GM18867 (cell line): ENCODE data around the gene FSTL5.

Experiments
- ATAC-seq: cut with Tn5 transposase; IDR thresholded peaks from one replicate; pipeline ENCODE4 v1.9.1; 2021; ENCODE audit warnings: mild to moderate bottlenecking, moderate library complexity; ENCODE audit not compliant: unreplicated experiment

FSTL5 gene

GRCh38 chr4:161466316-161466715, 697.5 kb downstream of the FSTL5 start:
- ATAC-seq, result no peak

- no peak for ATAC-seq
Observed at GRCh38 chr4:161463436-161463835, 700.4 kb downstream of the FSTL5 start.

DNA sequence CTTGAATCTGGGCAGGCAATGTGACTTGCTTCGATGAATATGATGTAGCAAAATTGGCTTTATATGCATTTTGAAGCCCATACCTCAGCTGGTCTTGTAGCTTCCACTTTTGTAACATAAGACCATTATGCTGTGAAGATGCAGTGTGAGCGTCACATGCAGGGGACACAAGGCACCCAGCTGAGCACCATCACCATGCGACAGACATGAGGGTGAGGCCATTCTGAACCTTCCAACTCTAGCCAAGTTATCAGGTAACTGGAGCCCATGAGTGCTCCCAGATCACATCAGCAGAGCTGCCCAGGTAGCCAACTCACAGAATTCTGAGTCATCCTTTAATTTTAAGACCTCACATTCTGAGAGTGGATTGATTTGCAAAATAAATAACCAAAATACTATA, 705.9 kb downstream of the FSTL5 start:
- ATAC-seq, result no peak

- ATAC-seq, result no peak
Observed at GRCh38 chr4:161457311-161457710, 706.5 kb downstream of the FSTL5 start.

DNA sequence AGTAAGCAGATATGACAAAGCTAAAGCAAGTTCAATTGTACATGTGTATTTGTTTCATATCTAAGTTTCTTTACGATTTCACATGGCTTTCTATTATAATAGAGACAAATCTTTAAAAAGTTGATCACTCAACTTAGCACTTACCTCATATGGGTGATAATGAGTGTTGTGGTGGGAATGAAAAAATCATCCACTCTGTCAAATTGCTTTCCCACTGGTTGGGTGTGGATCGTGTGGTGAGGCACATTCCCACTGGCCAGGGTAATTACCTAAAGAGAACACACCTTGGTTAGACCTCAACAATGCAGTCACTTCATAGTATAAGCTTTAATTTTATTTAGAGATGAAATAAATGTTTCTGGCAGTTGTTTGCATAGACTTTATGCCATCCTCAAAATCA, 708.9 kb downstream of the FSTL5 start:
- ATAC-seq, result no peak

- no peak for ATAC-seq
Observed at GRCh38 chr4:161448550-161449180, 715.1 kb downstream of the FSTL5 start.

GRCh38 chr4:161444626-161445025, 719.2 kb downstream of the FSTL5 start:
- ATAC-seq, result no peak

- no peak for ATAC-seq
Observed at GRCh38 chr4:161442921-161443320, 720.9 kb downstream of the FSTL5 start.

GRCh38 chr4:161438096-161438495, 725.7 kb downstream of the FSTL5 start:
- no peak for ATAC-seq

DNA sequence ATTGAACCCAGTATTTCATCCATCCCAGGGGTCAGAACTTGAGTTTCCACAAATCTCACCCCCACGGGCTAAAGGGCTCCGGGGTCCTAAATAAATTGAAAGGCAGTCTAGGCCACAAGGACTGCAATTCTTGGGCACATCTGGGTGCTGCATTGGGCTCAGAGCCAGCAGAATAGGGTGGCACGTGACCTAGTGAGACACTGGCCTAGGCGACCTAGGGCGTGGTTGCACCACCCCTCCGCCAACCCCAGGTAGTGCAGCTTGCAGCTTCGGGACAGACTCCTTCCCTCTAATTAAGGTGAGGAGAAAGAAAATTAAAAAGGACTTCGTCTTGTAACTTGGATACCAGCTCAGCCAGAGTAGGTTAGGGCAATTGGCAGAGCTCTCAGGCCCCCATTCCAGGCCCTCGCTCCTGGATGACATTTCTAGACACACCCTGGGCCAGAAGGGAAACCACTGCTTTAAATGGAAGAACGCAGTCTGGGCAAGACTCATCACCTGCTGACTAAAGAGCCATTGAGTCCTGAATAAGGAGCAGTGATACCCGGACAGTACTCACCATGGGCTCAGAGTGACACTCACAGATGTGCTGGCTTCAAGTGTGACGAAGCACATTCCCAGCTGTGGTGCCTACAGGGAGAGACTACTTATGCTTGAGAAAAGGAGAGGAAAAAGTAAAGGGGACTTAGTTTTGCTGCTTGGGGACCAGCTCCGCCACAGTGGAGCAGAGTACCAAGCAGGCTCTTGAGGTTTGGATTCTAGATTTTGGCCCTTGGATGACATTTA, 735.4 kb downstream of the FSTL5 start:
- ATAC-seq, result no peak

DNA sequence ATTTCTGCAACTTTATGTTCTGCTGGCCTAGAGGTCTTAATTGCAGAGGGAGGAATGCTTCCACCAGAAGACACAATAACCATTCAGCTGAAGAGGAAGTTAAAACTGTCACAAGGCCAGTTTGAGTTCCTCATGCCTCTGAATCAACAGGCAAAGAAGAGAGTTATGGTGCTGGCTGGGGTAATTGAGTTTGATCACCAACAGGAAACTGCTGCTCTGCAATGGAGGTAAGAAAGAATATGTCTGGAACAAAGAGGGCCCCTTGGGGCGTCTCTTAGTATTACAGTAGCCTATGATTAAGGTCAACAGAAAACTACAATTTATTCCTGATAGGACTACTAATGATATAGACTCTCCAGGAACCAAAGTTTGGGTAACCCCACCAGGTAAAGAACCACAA, 744.0 kb downstream of the FSTL5 start:
- ATAC-seq, result peak; percentile 95

DNA sequence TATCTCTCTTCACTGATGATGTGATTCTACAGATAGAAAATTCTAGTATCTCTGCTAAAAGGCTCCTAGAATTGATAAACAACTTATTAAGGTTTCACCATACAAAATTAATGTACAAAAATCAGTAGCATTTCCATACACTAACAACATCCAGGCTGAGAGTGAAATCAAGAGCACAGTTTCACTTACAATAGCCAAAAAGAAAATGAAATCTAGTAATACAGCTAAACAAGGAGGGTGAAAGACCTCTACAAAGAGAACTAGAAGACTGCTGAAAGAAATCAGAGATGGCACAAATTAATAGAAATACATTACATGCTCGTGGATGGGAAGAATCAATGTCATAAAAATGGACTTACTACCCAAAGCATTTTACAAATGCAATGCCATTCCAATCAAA, 751.9 kb downstream of the FSTL5 start:
- peak; percentile 81 for ATAC-seq

- ATAC-seq, result no peak
Observed at GRCh38 chr4:161404346-161405110, 759.3 kb downstream of the FSTL5 start.

GRCh38 chr4:161403781-161404180, 760.0 kb downstream of the FSTL5 start:
- ATAC-seq, result no peak

GRCh38 chr4:161393602-161394001, 770.2 kb downstream of the FSTL5 start:
- no peak for ATAC-seq

GRCh38 chr4:161382655-161383054, 781.1 kb downstream of the FSTL5 start:
- ATAC-seq, result peak; percentile 51

DNA sequence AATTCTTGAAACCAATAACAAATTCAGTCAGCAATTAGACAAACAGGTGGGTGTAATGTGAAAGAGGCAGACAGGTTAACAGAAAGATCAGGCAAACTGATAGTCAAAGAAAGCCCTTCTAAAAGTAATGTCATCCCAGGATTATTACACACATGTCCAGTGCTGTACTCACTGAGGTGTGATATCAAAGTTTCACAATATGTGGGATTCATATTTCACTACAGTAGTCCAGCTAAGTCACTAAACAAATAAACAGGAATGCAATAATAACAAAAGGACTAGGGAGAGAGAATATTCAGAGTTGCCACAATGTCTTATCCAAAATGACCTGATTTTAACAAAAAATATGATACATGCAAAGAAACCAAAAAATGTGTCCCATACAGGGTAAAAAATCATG, 787.5 kb downstream of the FSTL5 start:
- ATAC-seq, result no peak

- ATAC-seq, result no peak
Observed at GRCh38 chr4:161364681-161365080, 799.1 kb downstream of the FSTL5 start.

DNA sequence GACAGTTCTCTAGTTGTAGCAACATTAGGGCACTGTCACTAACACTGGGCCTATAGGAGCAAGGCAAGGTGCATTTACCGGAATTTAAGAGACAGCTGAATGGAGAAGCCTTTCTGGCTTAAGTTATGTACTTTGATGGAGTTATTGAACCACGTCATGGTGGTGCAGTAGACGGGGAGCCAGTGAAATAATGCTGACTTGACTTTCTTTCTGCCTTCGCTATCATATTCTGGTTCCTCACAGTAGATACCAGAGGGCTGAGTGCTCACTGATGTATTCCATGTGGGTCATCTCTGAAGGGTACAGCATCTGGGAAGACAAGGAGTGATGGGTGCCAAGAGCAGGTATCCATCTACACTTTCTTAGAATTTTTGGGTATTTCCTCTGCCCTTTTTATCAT, 802.8 kb downstream of the FSTL5 start:
- ATAC-seq, result no peak

DNA sequence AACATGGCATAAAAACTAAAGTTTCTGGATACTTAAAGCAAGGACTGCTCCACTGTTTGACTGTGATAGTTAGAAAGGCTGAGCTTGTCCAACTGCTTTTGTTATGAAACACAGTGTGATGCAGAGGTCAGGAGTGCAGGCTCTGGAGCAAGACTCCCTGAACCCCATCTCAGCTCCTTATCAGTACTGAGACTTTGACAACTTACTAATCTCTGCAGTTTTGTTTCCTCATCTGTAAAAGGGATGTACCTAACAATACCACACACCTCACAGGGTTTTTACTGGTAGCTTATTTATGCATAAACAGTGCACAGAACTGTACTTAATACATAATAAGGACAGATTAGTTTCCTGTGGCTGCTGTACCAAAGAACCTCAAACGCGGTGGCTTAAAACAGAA, 804.3 kb downstream of the FSTL5 start:
- ATAC-seq, result peak; percentile 88

GRCh38 chr4:161356351-161356750, 807.4 kb downstream of the FSTL5 start:
- no peak for ATAC-seq

DNA sequence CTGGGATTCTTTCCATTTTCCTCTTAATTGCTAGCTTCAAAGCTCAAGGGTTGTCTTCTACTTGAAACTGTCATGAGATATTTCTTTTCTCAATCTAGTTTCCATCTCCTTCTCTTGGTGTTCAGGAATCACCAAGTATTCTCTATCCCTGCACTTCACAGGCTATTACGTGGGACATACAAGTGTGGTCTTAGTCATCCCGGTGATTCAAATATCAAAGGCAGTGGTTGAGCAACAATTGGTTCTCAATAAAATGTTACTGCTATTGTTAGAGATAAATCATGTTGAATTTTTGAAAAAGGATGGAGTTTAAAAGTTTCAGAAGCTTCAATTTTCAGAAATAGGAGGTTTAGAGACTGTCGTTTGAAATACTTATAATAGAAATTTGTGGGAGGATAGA, 812.9 kb downstream of the FSTL5 start:
- ATAC-seq, result no peak
